Spleen (tissue), 11 donors: ENCODE measurements around the gene RCSD1. TPM values are rescaled to one million over a fixed set of nuclear protein-coding genes. Genes with fewer than 3 reads are reported as not detected.

Experiments
- DNase-seq: peaks from one replicate; pipeline ENCODE4 v3.0.0-alpha.2; 2020
- H3K27ac ChIP-seq, 8 donors: fragments of 200-600 bp; sonication (generic) in 7 of 8; 1 replicate in 4 of 8; 2 replicates in 4 of 8; pipeline versions ENCODE4 v1.5.0 to v1.8.0; 2016 to 2021; ENCODE audit warnings: inconsistent platforms in 4 of 8, mild to moderate bottlenecking in 4 of 8, moderate library complexity in 1 of 8
- H3K27me3 ChIP-seq, 7 donors: fragments of 200-600 bp; sonication (generic) in 6 of 7; replicated peaks in 1 of 7; 1 replicate in 4 of 7; 2 replicates in 3 of 7; pipeline versions ENCODE4 v1.5.0 to v1.8.0; 2016 to 2021; ENCODE audit warnings: inconsistent platforms in 3 of 7, mild to moderate bottlenecking in 1 of 7
- H3K36me3 ChIP-seq, 6 donors: fragments of 200-600 bp; sonication (generic) in 5 of 6; 1 replicate in 4 of 6; 2 replicates in 2 of 6; pipeline versions ENCODE4 v1.5.0 to v1.8.0; 2016 to 2021; ENCODE audit warnings: inconsistent platforms in 2 of 6
- H3K4me1 ChIP-seq, 6 donors: fragments of 200-600 bp; sonication (generic) in 5 of 6; 1 replicate in 3 of 6; 2 replicates in 3 of 6; pipeline versions ENCODE4 v1.5.0 to v1.8.0; 2016 to 2021; ENCODE audit warnings: inconsistent platforms in 3 of 6
- H3K4me3 ChIP-seq, 8 donors: fragments of 200-600 bp; sonication (generic) in 7 of 8; 1 replicate in 4 of 8; 2 replicates in 4 of 8; pipeline versions ENCODE4 v1.5.0 to v1.8.0; 2016 to 2021; ENCODE audit warnings: inconsistent platforms in 4 of 8, mild to moderate bottlenecking in 4 of 8, moderate library complexity in 2 of 8
- H3K9me3 ChIP-seq, 8 donors: fragments of 200-600 bp; sonication (generic) in 7 of 8; 1 replicate in 4 of 8; 2 replicates in 4 of 8; pipeline versions ENCODE4 v1.5.0 to v1.8.0; 2016 to 2021; ENCODE audit warnings: inconsistent platforms in 4 of 8
- POLR2A ChIP-seq, 3 donors: fragments of 450-650 bp; IDR thresholded peaks; one replicate each; pipeline ENCODE4 v1.5.1; 2017; ENCODE audit warnings: antibody characterized with exemption in 3 of 3, mild to moderate bottlenecking in 1 of 3
- POLR2AphosphoS5 ChIP-seq, 3 donors: sonication (generic); formaldehyde crosslinking; IDR thresholded peaks; one replicate each; pipeline ENCODE4 v1.5.1; 2017; ENCODE audit warnings: antibody characterized with exemption in 3 of 3
- WGBS, 5 donors: extraction: QIAGEN DNeasy Blood & Tissue Kit in 3 of 5; methylation state at CpG; one replicate each; pipeline versions ENCODE4 v1.1.5 to v1.1.7; 2013 to 2018; 5-methylcytosine and 5-hydroxymethylcytosine counted together
- intact Hi-C: fragments of 100-400 bp; cut with DNase I; formaldehyde crosslinking; loops from one replicate; pipeline ENCODE4 v1.15.0; 2023; ENCODE audit warnings: low total_unique reads
- polyA plus RNA-seq, 3 donors: library from polyadenylated mRNA; stranded (reverse); fragments of 200-250 nt; gene quantifications; one replicate each; pipeline ENCODE4 v1.2.1, GENCODE V29; 2013
- total RNA-seq, 7 donors: library from RNA; depleted of rRNA in 3 of 7; stranded (reverse); fragments of >200 nt in 3 of 7; fragmentation: NEBNext Ultra II Directional in 4 of 7; extraction: Animal tissue kit (Norgen Biotek cat#: 25700) in 4 of 7; gene quantifications; one replicate each; pipeline versions ENCODE4 v1.1.0 to v1.2.1, GENCODE V29; 2016 to 2021
- TF ChIP-seq, protein P1 (sequence below), 11 experiments: fragments of 200-600 bp in 7 of 11; fragments of 450-650 bp in 4 of 11; sonication (generic) in 4 of 11; IDR thresholded peaks in 8 of 11; conservative IDR thresholded peaks in 3 of 11; 1 replicate in 7 of 11; 2 replicates in 4 of 11; pipeline versions ENCODE4 v1.4.0 to v1.8.0; 2016 to 2021; ENCODE audit warnings: antibody characterized with exemption in 11 of 11, inconsistent platforms in 4 of 11, mild to moderate bottlenecking in 1 of 11
- donor health status: healthy with polysubstance abuse.
- donor health status: DM: no; HTN: no; CAD: no; lungs with moderate emphysema.
- donor health status: DM: no; HTN: no; CAD: no.
- donor health status: Bipolar disorder and iron deficiency.
- donor health status: healthy.
- donor health status: DM: no; HTN: no; CAD: no.
- donor health status: DM: yes; HTN: yes; CAD: no.

Gene RCSD1
- total and polyA plus RNA-seq, 10 donors, result 58.9 to 144 (median 107) TPM

DNA sequence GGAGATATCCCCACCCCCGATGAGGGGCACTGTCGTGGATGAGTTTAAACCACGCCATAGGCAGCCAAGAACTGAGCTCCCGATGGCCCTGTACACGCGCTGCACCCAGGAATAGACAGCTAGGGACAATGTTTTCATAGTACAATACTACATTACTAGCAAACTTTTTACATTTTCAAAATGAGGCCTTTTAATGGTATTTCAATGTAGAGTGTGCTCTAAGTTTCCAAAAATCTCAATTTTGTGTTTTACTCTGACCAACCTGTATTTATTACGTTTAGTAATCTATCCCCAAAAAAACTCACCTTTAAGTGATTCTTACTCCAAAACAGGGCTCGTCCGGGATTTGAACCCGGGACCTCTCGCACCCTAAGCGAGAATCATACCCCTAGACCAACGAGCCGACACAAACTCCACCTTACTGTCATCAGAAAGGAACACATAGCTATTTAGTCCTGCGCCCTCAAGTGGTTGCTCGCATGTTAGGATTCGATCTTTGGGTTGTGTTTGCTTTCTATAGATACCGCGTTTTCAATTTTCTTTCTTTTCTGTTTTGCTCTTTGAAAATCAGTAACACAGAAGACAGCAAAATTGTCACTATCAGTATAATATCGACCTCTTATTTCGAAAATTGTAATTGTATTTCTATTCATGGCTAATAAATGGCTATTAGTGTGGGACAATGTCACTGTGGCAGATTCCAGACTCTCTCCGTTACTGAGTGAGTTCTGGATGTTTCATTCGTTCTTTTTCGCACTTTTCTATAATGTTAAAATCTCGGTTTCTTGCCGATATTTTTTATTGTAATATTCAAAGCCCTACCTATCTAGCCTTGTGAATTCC is 85.3 kb downstream of the RCSD1 start:
- H3K36me3 ChIP-seq, result no peaks in the 10 kb centered on the region
- intact Hi-C loops, result loop anchor here (10.0 kb wide), 1 partner anchor 219 kb away; the partner anchor contains the start of genes DCAF6 and MPC2
- DNase-seq, result peak; percentile 87

DNA sequence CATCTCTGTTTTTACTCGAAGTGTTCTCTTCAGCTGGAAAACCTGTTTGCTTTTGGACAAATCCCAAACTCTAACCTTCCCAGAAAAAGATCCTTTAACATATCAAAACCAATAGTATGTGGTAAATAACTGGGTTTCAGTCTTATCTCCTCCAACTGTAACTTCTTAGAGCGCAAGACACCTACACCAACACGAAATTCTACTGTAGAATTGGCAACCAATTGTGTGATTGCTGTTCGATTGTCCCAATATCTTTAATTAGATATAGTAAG is 85.9 kb downstream of the RCSD1 start:
- Histone ChIP-seq H3K27ac (peak overlapping the region in 6 of 8 donors; percentile 79 to 88 (median 85)), H3K27me3 (no peaks in the 10 kb centered on the region), H3K4me1 (peaks cover 0 to 67% (median 40%) of the 10 kb centered on the region in 6 donors), H3K4me3 (peak overlapping the region; percentile 56 to 92 (median 78)), H3K9me3 (no peaks in the 10 kb centered on the region), H3K36me3 (no peaks in the 10 kb centered on the region)
- TF ChIP-seq, protein P1, sequence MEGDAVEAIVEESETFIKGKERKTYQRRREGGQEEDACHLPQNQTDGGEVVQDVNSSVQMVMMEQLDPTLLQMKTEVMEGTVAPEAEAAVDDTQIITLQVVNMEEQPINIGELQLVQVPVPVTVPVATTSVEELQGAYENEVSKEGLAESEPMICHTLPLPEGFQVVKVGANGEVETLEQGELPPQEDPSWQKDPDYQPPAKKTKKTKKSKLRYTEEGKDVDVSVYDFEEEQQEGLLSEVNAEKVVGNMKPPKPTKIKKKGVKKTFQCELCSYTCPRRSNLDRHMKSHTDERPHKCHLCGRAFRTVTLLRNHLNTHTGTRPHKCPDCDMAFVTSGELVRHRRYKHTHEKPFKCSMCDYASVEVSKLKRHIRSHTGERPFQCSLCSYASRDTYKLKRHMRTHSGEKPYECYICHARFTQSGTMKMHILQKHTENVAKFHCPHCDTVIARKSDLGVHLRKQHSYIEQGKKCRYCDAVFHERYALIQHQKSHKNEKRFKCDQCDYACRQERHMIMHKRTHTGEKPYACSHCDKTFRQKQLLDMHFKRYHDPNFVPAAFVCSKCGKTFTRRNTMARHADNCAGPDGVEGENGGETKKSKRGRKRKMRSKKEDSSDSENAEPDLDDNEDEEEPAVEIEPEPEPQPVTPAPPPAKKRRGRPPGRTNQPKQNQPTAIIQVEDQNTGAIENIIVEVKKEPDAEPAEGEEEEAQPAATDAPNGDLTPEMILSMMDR (IDR thresholded peaks at IDR 0.05 in 8 of 11, conservative IDR thresholded peaks at IDR 0.05 in 3 of 11), result no peak
- TF ChIP-seq POLR2A (IDR thresholded peaks at IDR 0.05) (no peak), POLR2AphosphoS5 (IDR thresholded peaks at IDR 0.05) (no peak)
- intact Hi-C loops, result loop anchor here (10.0 kb wide), 1 partner anchor 219 kb away; the partner anchor contains the start of genes DCAF6 and MPC2
- DNase-seq, result no peak
- 1 to 3% (median 2%) methylated on average over 4 of the region's 4 CpGs for WGBS, 5 donors

More for the DNA sequence above, 85.3 kb downstream of the RCSD1 start:
- Histone ChIP-seq H3K4me3 (peak overlapping the region; percentile 56 to 92 (median 78)), H3K27ac (peak overlapping the region; percentile 53 to 88 (median 85)), H3K4me1 (peaks cover 0 to 61% (median 34%) of the 10 kb centered on the region in 6 donors), H3K9me3 (no peaks in the 10 kb centered on the region), H3K27me3 (no peaks in the 10 kb centered on the region)
- TF ChIP-seq, protein P1 (IDR thresholded peaks at IDR 0.05 in 8 of 11, conservative IDR thresholded peaks at IDR 0.05 in 3 of 11), result peak; percentile 52 to 92 (median 81)
- TF ChIP-seq POLR2A (IDR thresholded peaks at IDR 0.05) (no peak), POLR2AphosphoS5 (IDR thresholded peaks at IDR 0.05) (peak in 1 of 3 donors; percentile 58)
- 0 to 1% (median 0%) methylated on average over 26 of the region's 26 CpGs for WGBS, 5 donors

DNA sequence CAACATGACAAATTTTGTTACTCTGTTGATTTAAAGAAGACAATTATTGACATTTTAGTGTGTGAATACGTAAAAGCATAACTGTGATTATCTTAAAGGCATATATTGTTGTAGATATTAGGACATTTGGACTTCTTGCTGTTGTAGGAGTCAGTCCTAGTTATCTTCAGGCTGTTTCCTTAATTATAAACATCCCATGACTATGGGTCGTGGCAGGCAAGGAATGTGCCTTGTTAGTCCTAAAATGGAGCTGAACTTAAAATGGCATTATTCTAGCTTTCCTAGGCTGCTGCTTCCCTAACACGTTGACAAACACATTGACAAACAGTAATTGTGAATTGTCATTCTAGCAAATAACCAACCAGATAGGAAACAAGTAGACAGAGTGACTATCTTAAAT is 87.3 kb downstream of the RCSD1 start:
- H3K36me3 ChIP-seq, result no peaks in the 10 kb centered on the region
- no peak for DNase-seq
- no peak overlapping the region for H3K27ac ChIP-seq

DNA sequence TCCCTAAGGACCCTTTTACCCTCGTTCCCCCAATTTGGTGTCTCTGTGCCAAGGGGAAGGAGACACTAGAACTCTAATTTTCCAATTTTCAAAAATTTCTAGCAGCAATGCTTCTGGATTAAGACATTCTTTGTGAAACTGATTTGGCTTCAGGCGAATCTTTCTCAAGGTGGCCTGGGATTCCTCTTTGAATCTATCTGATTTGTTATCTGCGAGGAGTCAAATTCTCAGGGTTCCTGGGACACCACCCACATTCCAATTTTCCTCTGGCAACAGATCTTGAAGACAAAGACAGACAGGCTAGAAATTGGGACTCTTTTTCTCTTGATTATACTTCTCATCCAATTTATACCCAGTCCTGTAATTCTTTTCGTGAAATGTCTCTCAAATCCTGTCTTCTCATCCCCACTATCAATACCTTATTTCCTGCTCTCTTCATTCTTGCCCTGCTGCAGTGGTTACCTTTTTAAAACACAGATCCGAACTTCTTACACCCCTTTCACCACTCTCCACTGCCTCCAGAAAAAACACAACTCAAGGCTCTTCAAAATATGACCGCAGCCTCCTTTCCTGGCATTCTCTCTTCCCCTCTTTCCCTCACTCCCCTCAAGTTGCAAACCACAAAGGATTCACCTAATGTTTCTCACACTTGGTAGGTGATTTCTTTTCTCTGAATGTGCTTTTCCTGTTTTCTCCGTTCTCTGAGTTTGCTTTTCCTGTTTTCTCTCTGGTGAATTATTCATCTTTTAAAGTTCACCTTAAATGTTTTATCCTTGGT is 89.1 kb downstream of the RCSD1 start:
- intact Hi-C loops, result loop anchor here (10.0 kb wide), 1 partner anchor 216 kb away; the partner anchor contains the start of genes DCAF6 and MPC2
- Histone ChIP-seq H3K4me1 (peaks cover 10 to 81% (median 50%) of the 10 kb centered on the region in 6 donors), H3K27ac (peak overlapping the region in 3 of 8 donors; percentile 4 to 90 (median 89)), H3K4me3 (no peak overlapping the region), H3K36me3 (no peaks in the 10 kb centered on the region), H3K27me3 (no peaks in the 10 kb centered on the region), H3K9me3 (no peaks in the 10 kb centered on the region)
- no peak for DNase-seq
- TF ChIP-seq, protein P1 (IDR thresholded peaks at IDR 0.05 in 8 of 11, conservative IDR thresholded peaks at IDR 0.05 in 3 of 11), result no peak
- no peak for TF ChIP-seq POLR2AphosphoS5 (IDR thresholded peaks at IDR 0.05)
- no peak for TF ChIP-seq POLR2A (IDR thresholded peaks at IDR 0.05)
- WGBS, 5 donors, result 72 to 77% (median 76%) methylated on average over 7 of the region's 7 CpGs

More for the DNA sequence above, 87.3 kb downstream of the RCSD1 start:
- Histone ChIP-seq H3K4me3 (no peak overlapping the region), H3K27me3 (no peaks in the 10 kb centered on the region), H3K4me1 (peaks cover 0 to 77% (median 45%) of the 10 kb centered on the region in 6 donors), H3K9me3 (no peaks in the 10 kb centered on the region)
- no peak for TF ChIP-seq POLR2A (IDR thresholded peaks at IDR 0.05)
- WGBS, 5 donors, result 83 to 89% (median 89%) methylated on average over 3 of the region's 3 CpGs
- intact Hi-C loops, result loop anchor here (10.0 kb wide), 1 partner anchor 217 kb away; the partner anchor contains the start of genes DCAF6 and MPC2
